Activated naive CD4-positive, alpha-beta T cell treated with anti-CD3 and anti-CD28 coated beads for 36 hours (primary cell): ENCODE data around the gene DMBX1. TPM values are rescaled to one million over a fixed set of nuclear protein-coding genes. Genes with fewer than 3 reads are reported as not detected.

Experiments used
- CTCF ChIA-PET: fragments of 350-600 bp; sonication (Branson Sonifier 250); formaldehyde crosslinking; loops from one replicate; lab custom pipeline; 2021; ENCODE audit warnings: antibody characterized with exemption; lab: Charles Lee
- DNase-seq: peaks from one replicate; pipeline ENCODE4 v3.0.0-alpha.2; 2020
- H3K27ac Mint-ChIP-seq: one replicate; pipeline ENCODE4 v1.8.0; 2021; ENCODE audit warnings: mild to moderate bottlenecking, mixed read lengths
- H3K27me3 Mint-ChIP-seq: one replicate; pipeline ENCODE4 v1.8.0; 2021; ENCODE audit warnings: low read depth, mixed read lengths
- H3K36me3 Mint-ChIP-seq: one replicate; pipeline ENCODE4 v1.8.0; 2021; ENCODE audit warnings: low read depth, mixed read lengths
- H3K4me1 Mint-ChIP-seq: one replicate; pipeline ENCODE4 v1.8.0; 2021; ENCODE audit warnings: low read depth, mixed read lengths
- H3K4me3 Mint-ChIP-seq: one replicate; pipeline ENCODE4 v1.8.0; 2021; ENCODE audit warnings: mild to moderate bottlenecking, moderate library complexity, mixed read lengths
- H3K9me3 Mint-ChIP-seq: one replicate; pipeline ENCODE4 v1.8.0; 2021; ENCODE audit warnings: mixed read lengths
- intact Hi-C: fragments of 100-400 bp; cut with micrococcal nuclease; formaldehyde crosslinking; loops from one replicate; pipeline ENCODE4 v1.15.1; 2023
- total RNA-seq, 2 experiments: library from RNA; stranded (reverse); gene quantifications; one replicate each; pipeline ENCODE4 v1.2.3, GENCODE V29; 2021

Gene DMBX1
- not detected for total RNA-seq

GRCh38 chr1:46489638-46490405 is at the start of gene DMBX1:
Gene DMBX1 (plus strand): TSS chr1:46489836. CDS start chr1:46507011, 17,175 bp downstream.
- Mint-ChIP-seq H3K4me1 (peaks cover 18% of the 10 kb centered on the region), H3K27me3 (peaks cover 80% of the 10 kb centered on the region), H3K9me3 (no peaks in the 10 kb centered on the region), H3K4me3 (peak within 1 kb of the TSS; percentile 70), H3K27ac (no peak within 1 kb of the TSS), H3K36me3 (no peaks in the 10 kb centered on the region)
- CTCF ChIA-PET, result interaction anchor here (3.1 kb wide), 1 partner anchor 37 kb away, joined by 11 read pairs; no protein-coding TSS in a partner anchor
- DNase-seq, result peak; percentile 54
- intact Hi-C loops, result no loop called here

- H3K4me1 Mint-ChIP-seq, result peaks cover 10% of the 10 kb centered on the region
- H3K36me3 Mint-ChIP-seq, result no peaks in the 10 kb centered on the region
- CTCF ChIA-PET, result interaction anchor here (0.8 to 4.2 kb wide), 3 partner anchors 16 to 89 kb away, joined by 3 to 20 read pairs (median 6); no protein-coding TSS in a partner anchor
- no peak for DNase-seq
- no peaks in the 10 kb centered on the region for H3K27me3 Mint-ChIP-seq
- intact Hi-C loops, result no loop called here
- H3K9me3 Mint-ChIP-seq, result no peaks in the 10 kb centered on the region
- no peak overlapping the region for H3K4me3 Mint-ChIP-seq
- H3K27ac Mint-ChIP-seq, result no peak overlapping the region
Measured at GRCh38 chr1:46440478-46440877, 49.2 kb upstream of the DMBX1 start.

GRCh38 chr1:46442317-46443161 is 47.1 kb upstream of the DMBX1 start:
- H3K36me3 Mint-ChIP-seq, result no peaks in the 10 kb centered on the region
- H3K4me1 Mint-ChIP-seq, result peaks cover 18% of the 10 kb centered on the region
- CTCF ChIA-PET, result interaction anchor here (0.6 to 4.2 kb wide), 19 partner anchors 8 to 148 kb away, joined by 3 to 20 read pairs (median 3); a partner anchor contains a TSS
- peak overlapping the region; percentile 65 for H3K27ac Mint-ChIP-seq
- peak; percentile 85 for DNase-seq
- intact Hi-C loops, result loop anchor here (1.0 to 2.0 kb wide), 4 partner anchors 35 to 106 kb away; no protein-coding TSS in a partner anchor
- H3K4me3 Mint-ChIP-seq, result peak overlapping the region; percentile 84
- no peaks in the 10 kb centered on the region for H3K9me3 Mint-ChIP-seq
- peaks cover 12% of the 10 kb centered on the region for H3K27me3 Mint-ChIP-seq

GRCh38 chr1:46444466-46444865 is 45.2 kb upstream of the DMBX1 start:
- no peaks in the 10 kb centered on the region for H3K9me3 Mint-ChIP-seq
- H3K27ac Mint-ChIP-seq, result no peak overlapping the region
- peaks cover 29% of the 10 kb centered on the region for H3K27me3 Mint-ChIP-seq
- H3K36me3 Mint-ChIP-seq, result no peaks in the 10 kb centered on the region
- H3K4me3 Mint-ChIP-seq, result no peak overlapping the region
- intact Hi-C loops, result no loop called here
- no peak for DNase-seq
- CTCF ChIA-PET, result interaction anchor here (0.8 to 8.9 kb wide), 5 partner anchors 25 to 84 kb away, joined by 3 to 128 read pairs (median 4); no protein-coding TSS in a partner anchor
- H3K4me1 Mint-ChIP-seq, result peaks cover 27% of the 10 kb centered on the region

- Mint-ChIP-seq H3K36me3 (no peaks in the 10 kb centered on the region), H3K4me3 (no peak overlapping the region), H3K9me3 (no peaks in the 10 kb centered on the region), H3K27me3 (peaks cover 37% of the 10 kb centered on the region), H3K4me1 (peaks cover 27% of the 10 kb centered on the region), H3K27ac (no peak overlapping the region)
- intact Hi-C loops, result no loop called here
- CTCF ChIA-PET, result interaction anchor here (0.6 to 8.9 kb wide), 9 partner anchors 12 to 102 kb away, joined by 3 to 128 read pairs (median 4); a partner anchor contains a TSS
- DNase-seq, result no peak
Measured at GRCh38 chr1:46445773-46446256, 43.8 kb upstream of the DMBX1 start.

- Mint-ChIP-seq H3K4me3 (no peak overlapping the region), H3K36me3 (no peaks in the 10 kb centered on the region), H3K27me3 (peaks cover 47% of the 10 kb centered on the region), H3K4me1 (peaks cover 27% of the 10 kb centered on the region), H3K27ac (no peak overlapping the region), H3K9me3 (no peaks in the 10 kb centered on the region)
- peak; percentile 91 for DNase-seq
- intact Hi-C loops, result loop anchor here (1.0 kb wide), 4 partner anchors 30 to 278 kb away; no protein-coding TSS in a partner anchor
- CTCF ChIA-PET, result interaction anchor here (0.7 to 8.9 kb wide), 22 partner anchors 8 to 282 kb away, joined by 3 to 128 read pairs (median 4); partner anchors contain the start of gene ATPAF1
Measured at GRCh38 chr1:46446646-46447498, 42.8 kb upstream of the DMBX1 start.

GRCh38 chr1:46447499-46448108 is 42.0 kb upstream of the DMBX1 start:
- Mint-ChIP-seq H3K9me3 (no peaks in the 10 kb centered on the region), H3K4me3 (no peak overlapping the region), H3K27me3 (peaks cover 53% of the 10 kb centered on the region), H3K27ac (no peak overlapping the region), H3K4me1 (peaks cover 22% of the 10 kb centered on the region), H3K36me3 (no peaks in the 10 kb centered on the region)
- CTCF ChIA-PET, result interaction anchor here (0.5 to 8.9 kb wide), 22 partner anchors 9 to 281 kb away, joined by 3 to 128 read pairs (median 4); partner anchors contain the start of gene ATPAF1
- intact Hi-C loops, result loop anchor here (1.0 kb wide), 4 partner anchors 30 to 278 kb away; no protein-coding TSS in a partner anchor
- no peak for DNase-seq

- CTCF ChIA-PET, result interaction anchor here (0.5 to 8.9 kb wide), 9 partner anchors 9 to 276 kb away, joined by 3 to 128 read pairs (median 5); no protein-coding TSS in a partner anchor
- H3K9me3 Mint-ChIP-seq, result no peaks in the 10 kb centered on the region
- no peaks in the 10 kb centered on the region for H3K36me3 Mint-ChIP-seq
- intact Hi-C loops, result no loop called here
- H3K27ac Mint-ChIP-seq, result no peak overlapping the region
- DNase-seq, result no peak
- H3K4me3 Mint-ChIP-seq, result no peak overlapping the region
- peaks cover 58% of the 10 kb centered on the region for H3K27me3 Mint-ChIP-seq
- H3K4me1 Mint-ChIP-seq, result peaks cover 18% of the 10 kb centered on the region
Measured at GRCh38 chr1:46448109-46448911, 41.3 kb upstream of the DMBX1 start.

GRCh38 chr1:46449223-46450159 is 40.1 kb upstream of the DMBX1 start:
- H3K36me3 Mint-ChIP-seq, result no peaks in the 10 kb centered on the region
- CTCF ChIA-PET, result interaction anchor here (0.7 to 8.9 kb wide), 4 partner anchors 8 to 122 kb away, joined by 3 to 128 read pairs (median 3); a partner anchor contains a TSS
- H3K27ac Mint-ChIP-seq, result no peak overlapping the region
- no peak overlapping the region for H3K4me3 Mint-ChIP-seq
- H3K27me3 Mint-ChIP-seq, result peaks cover 60% of the 10 kb centered on the region
- peaks cover 17% of the 10 kb centered on the region for H3K4me1 Mint-ChIP-seq
- intact Hi-C loops, result no loop called here
- DNase-seq, result no peak
- no peaks in the 10 kb centered on the region for H3K9me3 Mint-ChIP-seq
